ENCODE data around the gene TSHZ2. TPM values are rescaled to one million over a fixed set of nuclear protein-coding genes. Genes with fewer than 3 reads are reported as not detected.

TSHZ2 gene
- total and polyA plus RNA-seq, 2 of the 4 experiments (the other 2 are of a cell fraction), result under 0.01 to 0.02 TPM

- Histone ChIP-seq H2AK9ac (replicated peaks; ENCODE audit: low read depth, low read length, poor library complexity) (no peak overlapping the region), H3K4me1 (ENCODE audit: control insufficient read depth, insufficient read depth, low read length) (no peaks in the 10 kb centered on the region), H3K9ac (ENCODE audit: low read depth, low read length) (no peak overlapping the region), H3K27ac (ENCODE audit: insufficient read depth, low read length) (no peak overlapping the region), H4K8ac (ENCODE audit: low read depth in 2 of 2, low read length in 2 of 2) (no peak overlapping the region), H3K4me2 (ENCODE audit: low read depth, low read length) (no peak overlapping the region), H2BK15ac (ENCODE audit: low read depth, low read length) (no peak overlapping the region), H3K36me3 (ENCODE audit: control insufficient read depth, insufficient read depth, low read length) (no peaks in the 10 kb centered on the region), H3K18ac (ENCODE audit: low read depth, low read length) (no peak overlapping the region), H2BK120ac (ENCODE audit: low read depth, low read length) (no peak overlapping the region), H4K5ac (ENCODE audit: low read depth, low read length) (no peak overlapping the region), H3K9me3 (ENCODE audit: control insufficient read depth, insufficient read depth, low read length) (no peaks in the 10 kb centered on the region), H3K14ac (replicated peaks; ENCODE audit: low read depth, low read length) (no peak overlapping the region), H4K20me1 (ENCODE audit: insufficient read depth, low read length) (no peaks in the 10 kb centered on the region), H3K4me3 (ENCODE audit: insufficient read depth, low read depth, low read length) (no peak overlapping the region), H3K4ac (ENCODE audit: low read depth, low read length) (no peak overlapping the region), H2AFZ (replicated peaks; ENCODE audit: low read length, poor library complexity) (no peak overlapping the region), H3K79me1 (ENCODE audit: low read depth in 1 of 2, low read length in 2 of 2) (no peaks in the 10 kb centered on the region), H3K9me1 (ENCODE audit: insufficient read depth, low read length) (no peaks in the 10 kb centered on the region), H2BK20ac (ENCODE audit: low read depth, low read length) (no peak overlapping the region), H2BK5ac (ENCODE audit: low read depth, low read length, poor library complexity, severe bottlenecking) (no peak overlapping the region), H3K23ac (ENCODE audit: low read depth, low read length) (no peak overlapping the region), H3K56ac (ENCODE audit: extremely low read depth, insufficient read depth, low read length) (no peak overlapping the region), H3K27me3 (ENCODE audit: control insufficient read depth, insufficient read depth, low read length) (no peaks in the 10 kb centered on the region), H2AK5ac (ENCODE audit: low read depth, low read length) (no peak overlapping the region), H4K91ac (ENCODE audit: insufficient read depth, low read depth, low read length) (no peak overlapping the region)
- no peak for TF ChIP-seq SMC3 (IDR thresholded peaks at IDR 0.05; ENCODE audit: low read depth, low read length)
- TF ChIP-seq POLR2A (IDR thresholded peaks at IDR 0.05; ENCODE audit: low read depth, low read length), result no peak
- no peak for TF ChIP-seq CEBPB (IDR thresholded peaks at IDR 0.05; ENCODE audit: low read depth, low read length)
- TF ChIP-seq RFX5 (IDR thresholded peaks at IDR 0.05; ENCODE audit: low read depth, low read length), result no peak
- no peak for TF ChIP-seq CHD1 (IDR thresholded peaks at IDR 0.05; ENCODE audit: low read depth, low read length)
- no peak for TF ChIP-seq FOS (IDR thresholded peaks at IDR 0.05; ENCODE audit: low read depth, low read length)
- TF ChIP-seq MAFK (IDR thresholded peaks at IDR 0.05; ENCODE audit: low read depth, low read length), result no peak
- no peak for TF ChIP-seq NFE2L2 (IDR thresholded peaks at IDR 0.05; ENCODE audit: low read depth, low read length)
- TF ChIP-seq MAZ (IDR thresholded peaks at IDR 0.05; ENCODE audit: borderline replicate concordance, low read depth, low read length), result no peak
- TF ChIP-seq RAD21 (IDR thresholded peaks at IDR 0.05; ENCODE audit: low read length), result no peak
- TF ChIP-seq MXI1 (IDR thresholded peaks at IDR 0.05; ENCODE audit: borderline replicate concordance, low read depth, low read length), result no peak
- no peak for TF ChIP-seq ELK1 (IDR thresholded peaks at IDR 0.05; ENCODE audit: borderline replicate concordance, low read depth, low read length)
- TF ChIP-seq USF2 (IDR thresholded peaks at IDR 0.05; ENCODE audit: low read depth, low read length), result no peak
- no peak for TF ChIP-seq BHLHE40 (IDR thresholded peaks at IDR 0.05; ENCODE audit: low read depth, low read length)
- no peak for TF ChIP-seq RCOR1 (IDR thresholded peaks at IDR 0.05; ENCODE audit: insufficient replicate concordance, low read length)
- TF ChIP-seq CTCF (conservative IDR thresholded peaks at IDR 0.05; ENCODE audit: low read depth, low read length), result no peak
- ChIA-PET POLR2A (ENCODE audit: unreplicated experiment) (no interaction called here), CTCF (no interaction called here)
- DNase-seq (no peak), ATAC-seq (ENCODE audit: low read depth) (no peak)
- no CpG with 5 or more reads among the region's 4 CpGs for WGBS, 2 experiments (ENCODE audit: extremely low coverage in 2 of 2, insufficient read length in 1 of 2)
- intact Hi-C loops (cut with micrococcal nuclease), result no loop called here
- in situ Hi-C loops (cut with MboI; ENCODE audit: low sequenced_read_pairs), result no loop called here
- no TSS peak for BruUV-seq (replicated peaks)
- dilution Hi-C loops (cut with HindIII; ENCODE audit: low sequenced_read_pairs, unreplicated experiment), result no loop called here
Measured at GRCh38 chr20:53074811-53075314, 102.7 kb downstream of the TSHZ2 start.

Measured in IMR-90 (cell line).